ENCODE results near the gene IGSF23. TPM values are rescaled to one million over a fixed set of nuclear protein-coding genes. Genes with fewer than 3 reads are reported as not detected.

The IGSF23 gene
- total RNA-seq, 2 donors from 2014 or later = not detected

GRCh38 chr19:44618640-44619357, 5.4 kb downstream of the IGSF23 start:
- DNase-seq (ENCODE audit: low spot score) = no peak
- TF ChIP-seq CTCF (IDR thresholded peaks at IDR 0.05) = no peak
- H3K4me3 ChIP-seq = no peak overlapping the region

DNA sequence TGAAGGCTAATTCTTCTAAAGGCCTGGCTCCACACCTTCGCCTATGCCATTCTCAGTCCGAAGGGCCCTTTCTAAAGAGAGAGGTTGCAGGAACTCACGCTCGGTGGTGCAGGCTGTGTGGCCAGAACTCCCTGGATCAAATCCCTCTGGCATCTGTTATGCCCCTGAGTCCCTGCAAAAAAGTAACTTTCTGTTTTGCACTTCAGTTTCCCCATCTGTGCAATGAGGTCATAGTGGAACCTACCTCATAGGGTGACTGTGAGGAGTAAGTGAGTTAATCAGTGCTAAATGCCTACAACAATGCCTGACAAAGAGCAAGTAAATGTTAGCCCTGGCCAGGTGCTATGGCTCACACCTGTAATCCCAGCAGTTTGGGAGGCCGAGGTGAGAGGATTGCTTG, 7.3 kb downstream of the IGSF23 start:
- H3K27me3 ChIP-seq = no peaks in the 10 kb centered on the region
- TF ChIP-seq CTCF (IDR thresholded peaks at IDR 0.05) = no peak
- no peaks in the 10 kb centered on the region for H3K9me3 ChIP-seq
- DNase-seq (ENCODE audit: low spot score) = no peak
- no peak overlapping the region for H3K27ac ChIP-seq
- H3K36me3 ChIP-seq = no peaks in the 10 kb centered on the region
- no peaks in the 10 kb centered on the region for H3K4me1 ChIP-seq
- no peak overlapping the region for H3K4me3 ChIP-seq

More at GRCh38 chr19:44618640-44619357, 5.4 kb downstream of the IGSF23 start:
- no peaks in the 10 kb centered on the region for H3K4me1 ChIP-seq
- H3K9me3 ChIP-seq = no peaks in the 10 kb centered on the region
- H3K27me3 ChIP-seq = no peaks in the 10 kb centered on the region
- no peaks in the 10 kb centered on the region for H3K36me3 ChIP-seq
- H3K27ac ChIP-seq = no peak overlapping the region

DNA sequence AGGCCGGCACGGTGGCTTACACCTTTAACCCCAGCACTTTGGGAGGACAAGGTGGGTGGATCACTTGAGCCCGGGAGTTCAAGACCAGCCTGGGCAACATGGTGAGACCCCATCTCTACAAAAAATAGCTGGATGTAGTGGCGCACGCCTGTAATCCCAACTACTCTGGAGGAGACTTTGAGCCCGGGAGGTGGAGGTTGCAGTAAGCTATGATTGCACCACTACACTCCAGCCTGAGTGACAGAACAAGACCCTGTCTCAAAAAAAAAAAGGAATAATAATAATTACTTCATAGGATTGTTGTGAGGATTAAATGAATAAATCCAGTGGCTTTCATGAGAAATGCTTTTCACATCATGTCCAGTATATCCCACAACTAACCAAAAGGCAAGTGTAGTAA, 8.0 kb downstream of the IGSF23 start:
- no peak for DNase-seq (ENCODE audit: low spot score)
- no peaks in the 10 kb centered on the region for H3K9me3 ChIP-seq
- no peak overlapping the region for H3K4me3 ChIP-seq
- TF ChIP-seq CTCF (IDR thresholded peaks at IDR 0.05) = no peak
- H3K27ac ChIP-seq = no peak overlapping the region
- H3K4me1 ChIP-seq = peaks cover 0 to 5% of the 10 kb centered on the region in 2 donors
- H3K27me3 ChIP-seq = no peaks in the 10 kb centered on the region
- no peaks in the 10 kb centered on the region for H3K36me3 ChIP-seq

DNA sequence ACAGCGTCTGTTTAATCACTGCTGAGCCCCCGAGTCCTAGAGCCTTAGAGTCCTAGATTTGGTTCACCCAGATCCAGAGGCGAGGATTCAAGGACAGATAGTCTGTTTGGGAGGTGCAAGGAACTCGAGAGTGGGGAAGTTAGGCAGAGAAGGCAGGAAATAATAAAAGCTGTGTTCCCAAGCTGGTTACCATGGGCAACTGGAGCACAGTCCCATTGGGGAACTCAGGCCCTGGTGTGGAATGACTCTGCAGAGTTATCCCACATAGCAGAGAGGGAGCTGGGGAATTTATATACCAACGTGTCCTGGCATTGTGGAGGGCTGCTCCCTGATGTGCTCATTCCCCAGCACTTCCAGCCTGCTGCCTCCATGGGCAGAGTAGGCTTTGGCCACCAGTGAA, 9.7 kb downstream of the IGSF23 start:
- peak; percentile 60 for DNase-seq (ENCODE audit: low spot score)
- no peak for TF ChIP-seq CTCF (IDR thresholded peaks at IDR 0.05)
- Histone ChIP-seq H3K4me3 (no peak overlapping the region), H3K36me3 (no peaks in the 10 kb centered on the region), H3K9me3 (no peaks in the 10 kb centered on the region), H3K27ac (no peak overlapping the region), H3K4me1 (peaks cover 0 to 8% of the 10 kb centered on the region in 2 donors), H3K27me3 (no peaks in the 10 kb centered on the region)

DNA sequence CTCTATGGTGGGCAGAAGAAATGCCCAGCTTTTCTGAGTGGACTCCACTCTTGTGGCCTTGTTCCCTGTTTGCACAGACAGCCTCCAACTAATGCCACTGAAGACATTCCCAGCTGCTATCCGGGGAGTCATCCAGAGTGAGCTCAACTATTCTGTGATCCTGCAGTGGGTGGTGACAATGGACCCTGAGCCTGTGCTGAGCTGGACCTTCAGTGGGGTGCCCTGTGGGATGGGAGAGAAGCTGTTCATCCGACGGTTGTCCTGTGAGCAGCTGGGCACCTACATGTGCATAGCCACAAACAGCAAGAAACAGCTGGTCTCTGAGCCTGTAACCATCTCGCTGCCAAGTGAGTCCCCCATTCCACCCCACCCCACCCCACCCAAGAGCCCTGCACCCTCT, 10.3 kb downstream of the IGSF23 start:
- H3K27ac ChIP-seq = no peak overlapping the region
- H3K4me3 ChIP-seq = no peak overlapping the region
- no peaks in the 10 kb centered on the region for H3K36me3 ChIP-seq
- no peak for DNase-seq (ENCODE audit: low spot score)
- H3K27me3 ChIP-seq = no peaks in the 10 kb centered on the region
- H3K9me3 ChIP-seq = no peaks in the 10 kb centered on the region
- peaks cover 0 to 8% of the 10 kb centered on the region in 2 donors for H3K4me1 ChIP-seq
- no peak for TF ChIP-seq CTCF (IDR thresholded peaks at IDR 0.05)

All from right atrium auricular region (tissue), 2 donors.